ENCODE results near the gene LIPM.
"Not testable (repeated sequence)": the region's sequence is repeated elsewhere in the genome, so short reads cannot be mapped to it uniquely, and the experiment has no call there.

Gene LIPM

DNA sequence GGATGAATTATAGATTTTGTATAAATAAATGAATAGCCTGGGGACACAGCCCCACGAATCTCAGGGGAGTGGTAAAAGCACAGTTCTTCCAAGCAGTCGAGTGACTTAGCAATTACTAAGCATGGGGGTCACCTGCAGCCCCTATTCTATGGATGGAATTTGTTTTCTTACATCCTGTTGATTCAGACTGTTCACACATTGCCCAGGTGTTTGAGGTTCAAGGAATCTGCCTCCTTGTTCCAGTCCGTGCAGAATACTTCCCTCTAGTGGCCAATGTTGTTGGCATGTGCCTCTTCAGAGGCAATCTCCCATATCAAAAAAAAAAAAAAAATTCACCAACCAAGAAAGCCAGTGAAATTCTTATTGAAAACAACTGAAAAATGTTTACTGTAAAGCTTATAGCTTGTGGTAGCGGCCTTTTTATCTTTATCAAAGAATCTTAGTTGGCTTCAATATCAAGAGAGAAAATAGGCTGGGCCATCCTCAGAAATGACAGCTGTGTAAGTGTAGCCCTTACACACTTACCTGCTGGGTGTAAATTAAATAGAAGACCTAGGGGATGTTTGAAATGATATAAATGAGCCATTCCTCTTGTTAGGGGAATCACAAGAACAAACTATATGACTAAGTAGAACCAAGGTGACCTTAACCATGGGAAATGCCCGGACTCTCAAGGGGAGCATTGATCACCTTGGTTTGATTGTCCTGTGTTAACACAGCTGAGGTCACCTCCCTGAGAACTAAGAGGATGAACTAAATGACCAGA is 7.8 kb downstream of the LIPM start:
- peak; percentile 29 for DNase-seq (ENCODE audit: insufficient read length, low spot score)
- TF ChIP-seq POLR2A (IDR thresholded peaks at IDR 0.05; ENCODE audit: low read depth, low read length) = no peak
- FAIRE-seq = peak; percentile 93

DNA sequence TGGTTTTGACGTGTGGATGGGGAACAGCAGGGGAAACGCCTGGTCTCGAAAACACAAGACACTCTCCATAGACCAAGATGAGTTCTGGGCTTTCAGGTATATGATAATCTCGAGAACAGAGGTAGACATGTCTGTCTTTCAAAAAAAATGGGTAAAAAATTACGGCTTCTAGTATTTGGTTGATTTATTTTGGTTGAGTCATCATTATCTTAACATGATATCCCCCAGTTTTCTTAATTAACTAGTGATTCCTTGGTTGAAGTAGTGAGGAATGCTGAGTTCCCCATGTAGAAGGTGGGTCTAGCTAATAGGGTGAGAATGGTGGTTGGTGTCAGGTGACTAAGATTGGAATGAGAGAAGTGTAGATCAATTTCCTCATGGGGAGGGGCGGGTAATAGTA is 10.7 kb downstream of the LIPM start:
- no peak for FAIRE-seq
- no peak for DNase-seq (ENCODE audit: insufficient read length, low spot score)
- no peak for TF ChIP-seq POLR2A (IDR thresholded peaks at IDR 0.05; ENCODE audit: low read depth, low read length)

DNA sequence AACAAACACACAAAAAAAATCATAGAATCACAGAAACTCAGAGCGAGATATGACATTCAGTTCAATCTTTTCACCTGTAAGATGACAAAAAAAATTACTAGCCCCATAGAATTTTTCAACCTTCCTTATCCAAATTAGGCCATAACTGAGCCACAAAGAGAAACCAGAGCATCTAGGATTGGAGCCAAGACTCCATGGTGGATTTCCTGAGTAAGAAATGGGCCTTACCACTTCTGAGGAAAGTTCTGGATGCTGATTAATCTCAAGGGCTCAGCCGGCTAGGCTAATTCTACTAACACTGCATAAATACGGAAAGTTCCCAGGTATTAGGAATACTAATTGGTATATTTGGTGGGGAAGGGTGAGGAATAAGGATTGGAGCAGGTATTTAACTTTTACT is 16.8 kb downstream of the LIPM start:
- FAIRE-seq (no peak), DNase-seq (ENCODE audit: insufficient read length, low spot score) (no peak)
- TF ChIP-seq POLR2A (IDR thresholded peaks at IDR 0.05; ENCODE audit: low read depth, low read length) = no peak

DNA sequence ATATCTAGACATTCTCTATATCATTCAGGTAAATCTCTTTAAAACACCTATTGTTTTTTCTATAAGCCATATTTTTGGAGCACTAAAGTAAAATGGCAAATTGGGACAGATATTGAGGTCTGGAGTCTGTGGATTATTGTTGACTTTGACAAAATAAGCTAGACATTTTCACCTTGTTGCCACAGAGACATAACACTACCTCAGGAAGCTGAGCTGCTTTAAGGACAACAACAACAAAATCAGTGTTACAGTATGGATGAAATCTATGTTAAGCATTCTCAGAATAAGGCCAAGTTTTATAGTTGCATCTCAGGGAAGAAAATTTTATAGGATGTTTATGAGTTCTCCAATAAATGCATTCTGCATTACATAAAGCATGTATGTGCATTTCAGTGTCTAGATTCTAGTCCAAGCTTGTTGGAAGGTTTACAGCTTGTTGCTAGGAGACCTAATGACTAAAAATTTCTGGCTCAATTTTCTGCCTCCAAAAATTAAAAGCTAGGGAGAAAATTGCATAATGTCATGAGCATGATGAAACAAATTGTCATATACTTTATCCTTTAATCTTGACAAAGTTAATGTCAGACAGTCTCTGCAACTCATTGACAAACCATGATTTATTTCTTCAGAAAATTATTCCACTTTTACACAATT is 18.3 kb downstream of the LIPM start:
- peak; percentile 53 for FAIRE-seq
- DNase-seq (ENCODE audit: insufficient read length, low spot score) = no peak
- TF ChIP-seq POLR2A (IDR thresholded peaks at IDR 0.05; ENCODE audit: low read depth, low read length) = no peak

DNA sequence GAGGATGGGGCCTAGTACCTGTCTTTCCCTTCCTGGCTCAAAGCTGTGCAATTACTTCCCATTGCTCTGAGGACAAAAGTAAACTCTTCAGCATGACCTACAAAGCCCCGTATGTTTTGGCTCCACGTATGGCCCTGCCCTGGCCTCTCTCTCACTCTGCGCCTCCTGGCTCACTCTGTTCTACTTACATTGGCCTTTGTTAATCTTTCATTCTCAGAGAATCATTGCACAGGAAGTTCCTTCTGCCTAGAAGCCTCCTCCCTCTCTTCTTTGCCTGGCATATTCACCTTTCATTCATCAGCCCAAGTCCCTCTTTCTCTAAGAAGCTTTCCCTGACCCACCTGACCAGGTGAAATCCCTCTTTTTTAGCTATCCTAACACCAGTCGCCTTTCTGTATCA is 23.9 kb downstream of the LIPM start:
- DNase-seq (ENCODE audit: insufficient read length, low spot score) (no peak), FAIRE-seq (no peak)
- TF ChIP-seq POLR2A (IDR thresholded peaks at IDR 0.05; ENCODE audit: low read depth, low read length) = no peak

DNA sequence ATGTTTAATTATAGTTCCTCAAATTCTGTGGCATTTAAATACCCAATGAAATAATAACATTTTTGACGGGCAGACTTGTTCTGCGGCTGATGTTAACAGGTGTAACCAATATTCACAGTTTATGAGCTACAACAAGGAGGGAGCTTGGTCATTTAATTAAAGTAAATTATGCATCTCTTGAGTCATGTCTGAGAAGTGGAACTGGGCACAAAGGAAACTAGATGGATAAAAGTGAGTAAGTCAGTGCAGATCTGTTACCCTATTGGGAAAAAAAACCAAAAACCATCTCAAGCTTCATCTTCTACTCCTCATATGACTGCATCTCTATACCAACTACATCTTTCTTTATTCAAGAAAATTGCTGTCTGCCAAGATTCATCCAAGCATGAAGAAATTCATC is 25.1 kb downstream of the LIPM start:
- peak; percentile 30 for FAIRE-seq
- TF ChIP-seq POLR2A (IDR thresholded peaks at IDR 0.05; ENCODE audit: low read depth, low read length) = no peak
- no peak for DNase-seq (ENCODE audit: insufficient read length, low spot score)

DNA sequence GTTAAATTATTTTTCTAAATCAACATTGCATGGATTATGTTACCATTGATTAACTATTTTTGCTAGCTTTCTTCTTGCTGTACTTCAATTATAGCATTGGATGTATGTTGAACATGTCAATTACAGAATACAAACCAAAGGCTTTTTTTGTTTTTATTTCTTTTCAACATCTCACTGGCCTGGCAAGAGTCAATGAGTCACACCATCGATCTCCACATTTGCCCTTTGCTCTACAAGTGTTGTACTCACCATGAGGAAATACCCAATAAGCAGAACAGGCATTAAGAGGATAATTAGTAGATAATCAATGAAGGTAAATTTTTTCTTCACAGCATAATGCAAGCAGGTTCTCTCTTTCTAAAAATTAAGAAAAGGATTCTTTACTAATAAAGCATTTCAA is 25.8 kb downstream of the LIPM start:
- peak; percentile 55 for FAIRE-seq
- no peak for DNase-seq (ENCODE audit: insufficient read length, low spot score)
- no peak for TF ChIP-seq POLR2A (IDR thresholded peaks at IDR 0.05; ENCODE audit: low read depth, low read length)

DNA sequence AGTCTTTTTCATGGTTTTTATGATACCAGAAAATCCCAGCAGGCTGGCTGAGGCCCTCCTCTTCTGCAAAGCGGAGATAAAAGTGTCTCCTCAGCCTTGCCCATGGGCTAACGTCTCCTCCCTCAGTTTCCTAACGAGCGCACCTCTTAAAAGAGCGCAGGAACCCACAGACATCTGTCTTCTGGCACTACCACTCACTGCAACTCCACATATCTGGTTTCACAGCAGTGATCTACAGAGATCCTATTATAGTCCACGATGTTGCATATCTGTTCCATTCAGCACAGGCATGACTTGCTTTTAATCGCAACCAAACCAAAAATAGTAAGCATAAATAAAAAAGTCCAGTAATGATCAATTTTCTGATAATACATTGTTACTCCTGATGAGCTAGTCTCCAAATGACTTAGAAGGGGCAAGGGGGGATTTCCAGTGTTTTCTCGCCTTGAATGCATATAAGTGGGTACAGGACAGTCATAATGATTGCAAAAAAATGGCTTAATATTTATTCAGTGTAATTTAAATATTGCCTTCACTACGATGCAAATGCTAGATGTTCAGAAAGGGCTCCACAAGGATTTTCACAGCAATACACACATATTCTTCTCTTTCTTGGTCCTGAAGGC is 28.2 kb downstream of the LIPM start:
- no peak for TF ChIP-seq POLR2A (IDR thresholded peaks at IDR 0.05; ENCODE audit: low read depth, low read length)
- FAIRE-seq = no peak
- DNase-seq (ENCODE audit: insufficient read length, low spot score) = no peak

DNA sequence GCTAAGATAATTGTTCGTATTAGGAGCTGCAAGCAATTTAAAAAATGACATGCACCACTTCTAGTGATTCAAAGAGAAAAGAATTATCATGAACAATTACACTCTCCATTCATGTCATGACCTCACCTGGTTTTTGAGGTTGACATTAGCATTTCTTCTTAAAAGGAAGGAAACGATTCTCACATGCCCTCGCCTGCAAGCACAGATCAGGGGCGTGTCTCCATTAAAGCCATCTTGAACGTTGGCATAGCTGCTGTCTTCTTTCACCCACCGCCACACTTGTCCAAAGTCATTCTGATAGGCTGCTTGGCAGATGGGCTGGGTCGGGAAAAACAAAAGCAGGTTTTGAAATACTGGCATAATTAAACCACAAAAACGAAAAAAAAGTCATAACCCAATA is 29.2 kb downstream of the LIPM start:
- no peak for TF ChIP-seq POLR2A (IDR thresholded peaks at IDR 0.05; ENCODE audit: low read depth, low read length)
- no peak for DNase-seq (ENCODE audit: insufficient read length, low spot score)
- no peak for FAIRE-seq

DNA sequence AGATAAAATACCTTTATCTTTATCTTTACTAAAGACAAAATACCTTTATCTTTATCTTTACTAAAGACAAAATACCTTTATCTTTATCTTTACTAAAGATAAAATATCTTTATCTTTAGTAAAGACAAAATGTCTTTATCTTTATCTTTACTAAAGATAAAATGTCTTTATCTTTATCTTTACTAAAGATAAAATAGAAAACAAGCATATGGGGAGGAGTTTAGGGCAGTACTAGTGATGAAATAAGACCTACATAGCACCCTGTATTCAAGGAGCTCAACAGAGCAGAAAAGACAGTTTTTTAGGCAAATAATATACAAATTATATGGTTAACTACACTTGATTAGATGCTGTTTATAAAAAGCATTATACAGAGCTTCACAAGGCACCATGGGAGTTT is 29.8 kb downstream of the LIPM start:
- DNase-seq (ENCODE audit: insufficient read length, low spot score) (no peak), FAIRE-seq (no peak)
- TF ChIP-seq POLR2A (IDR thresholded peaks at IDR 0.05; ENCODE audit: low read depth, low read length) = no peak

DNA sequence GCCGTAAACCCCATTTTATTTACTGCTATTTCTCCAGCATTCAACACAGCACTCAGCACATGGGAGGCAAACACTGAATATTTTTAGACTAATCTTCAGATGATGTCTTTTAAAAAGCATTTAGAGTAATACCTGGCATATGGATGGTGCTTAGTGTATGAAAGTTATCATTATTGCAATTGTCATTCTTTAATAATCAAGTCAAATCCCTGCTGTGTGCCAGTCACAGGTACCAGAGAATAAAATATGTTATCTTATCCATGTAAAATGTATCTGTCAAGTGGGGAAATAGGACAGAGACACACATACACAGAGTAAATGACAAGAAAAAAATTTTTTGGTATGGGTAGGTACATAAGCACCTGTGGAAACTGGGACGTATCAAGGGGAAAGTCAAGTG is 30.6 kb downstream of the LIPM start:
- DNase-seq (ENCODE audit: insufficient read length, low spot score) (no peak), FAIRE-seq (no peak)
- no peak for TF ChIP-seq POLR2A (IDR thresholded peaks at IDR 0.05; ENCODE audit: low read depth, low read length)

DNA sequence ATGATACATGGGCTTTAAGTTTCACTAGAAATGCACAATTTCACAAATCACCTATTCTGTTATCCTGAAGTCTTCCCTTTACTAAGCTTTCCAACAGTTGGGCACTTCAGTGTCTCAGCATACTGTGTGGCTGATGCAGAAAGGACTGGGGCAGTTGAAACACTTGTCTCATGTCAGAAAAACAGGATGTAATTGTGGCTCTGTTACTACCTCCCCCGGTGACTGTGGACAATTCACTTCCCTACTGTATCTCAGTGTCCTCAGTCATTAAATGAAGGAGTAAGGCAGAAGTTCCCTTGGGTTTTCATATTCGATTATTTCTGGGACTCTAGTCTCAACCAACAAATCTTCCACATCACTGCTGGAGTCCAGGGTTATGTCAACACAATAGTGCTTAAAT is 31.2 kb downstream of the LIPM start:
- FAIRE-seq = peak; percentile 61
- TF ChIP-seq POLR2A (IDR thresholded peaks at IDR 0.05; ENCODE audit: low read depth, low read length) = no peak
- DNase-seq (ENCODE audit: insufficient read length, low spot score) = no peak

DNA sequence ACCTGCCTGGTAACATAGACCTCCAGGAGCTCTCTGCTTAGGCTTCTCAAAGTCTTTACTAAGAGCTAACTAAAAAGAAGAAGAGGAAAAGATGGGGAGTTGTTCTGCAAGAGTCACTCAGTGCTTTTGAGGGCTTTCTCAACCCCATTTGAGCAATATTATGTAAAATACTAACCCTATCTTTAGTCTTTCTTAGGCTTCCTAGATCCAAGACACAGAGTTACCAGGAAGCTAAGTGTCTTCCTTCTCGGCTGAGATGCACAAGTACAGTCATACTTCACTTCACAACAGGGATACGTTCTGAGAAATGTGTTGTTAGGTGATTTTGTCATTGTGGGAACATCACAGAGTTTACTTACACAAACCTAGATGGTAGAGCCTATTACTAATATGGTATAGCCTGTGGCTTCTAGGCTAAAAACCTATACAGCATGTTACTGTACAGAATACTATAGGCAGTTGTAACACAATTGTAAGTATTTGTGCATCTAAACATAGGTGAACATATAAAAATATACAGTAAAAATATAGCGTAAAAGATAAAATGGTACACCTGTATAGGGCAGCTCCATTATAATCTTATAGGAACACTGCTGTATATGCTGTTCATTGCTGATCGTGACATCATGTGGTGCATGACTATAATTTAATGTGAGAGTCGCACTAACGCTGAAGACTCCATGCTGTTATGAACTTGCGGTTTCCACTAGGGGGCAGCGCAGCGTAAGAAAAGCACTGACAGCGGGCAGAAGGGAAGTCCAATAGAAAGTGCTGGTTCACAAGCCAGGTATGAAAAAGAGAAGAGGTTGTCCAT is 32.8 kb downstream of the LIPM start:
- no peak for TF ChIP-seq POLR2A (IDR thresholded peaks at IDR 0.05; ENCODE audit: low read depth, low read length)
- FAIRE-seq (peak; percentile 99), DNase-seq (ENCODE audit: insufficient read length, low spot score) (peak; percentile 47)

DNA sequence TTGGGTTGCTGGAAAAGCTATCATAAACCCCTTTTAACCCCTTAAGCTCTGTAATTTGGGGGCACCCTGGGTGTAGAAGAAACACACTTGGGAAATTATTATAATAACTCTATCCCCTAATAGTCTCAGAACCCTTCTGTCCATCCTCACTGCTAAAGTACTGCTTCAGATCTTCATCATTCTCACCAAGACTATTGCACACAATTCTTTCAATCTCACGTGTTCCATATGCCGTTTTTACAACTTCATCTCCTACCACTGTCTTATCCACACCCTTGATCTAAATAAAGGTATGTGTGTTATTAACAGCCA is 33.3 kb downstream of the LIPM start:
- FAIRE-seq = no peak
- no peak for DNase-seq (ENCODE audit: insufficient read length, low spot score)
- no peak for TF ChIP-seq POLR2A (IDR thresholded peaks at IDR 0.05; ENCODE audit: low read depth, low read length)

DNA sequence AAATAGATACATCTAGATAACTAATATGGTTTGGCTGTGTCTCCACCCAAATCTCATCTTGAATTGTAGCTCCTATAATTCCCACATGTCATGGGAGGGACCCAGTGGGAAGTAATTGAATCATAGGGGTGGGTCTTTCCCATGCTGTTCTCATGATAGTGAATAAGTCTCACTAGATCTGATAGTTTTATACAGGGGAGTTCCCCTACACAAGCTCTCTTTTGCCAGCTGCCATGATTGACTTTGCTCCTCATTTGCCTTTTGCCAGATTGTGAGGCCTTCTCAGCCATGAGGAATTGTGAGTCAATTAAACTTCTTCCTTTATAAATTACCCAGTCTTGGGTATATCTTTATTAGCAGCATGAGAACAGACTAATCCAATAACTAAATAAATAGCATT is 35.1 kb downstream of the LIPM start:
- not testable (repeated sequence) for DNase-seq (ENCODE audit: insufficient read length, low spot score); FAIRE-seq
